NK-92 (cell line): ENCODE data around the gene ITGBL1.

ENCODE experiments used
- DNase-seq: peaks from one replicate; lab custom pipeline; 2025; ENCODE audit not compliant: unreplicated experiment; lab: John Stamatoyannopoulos, UW

The ITGBL1 gene

DNA sequence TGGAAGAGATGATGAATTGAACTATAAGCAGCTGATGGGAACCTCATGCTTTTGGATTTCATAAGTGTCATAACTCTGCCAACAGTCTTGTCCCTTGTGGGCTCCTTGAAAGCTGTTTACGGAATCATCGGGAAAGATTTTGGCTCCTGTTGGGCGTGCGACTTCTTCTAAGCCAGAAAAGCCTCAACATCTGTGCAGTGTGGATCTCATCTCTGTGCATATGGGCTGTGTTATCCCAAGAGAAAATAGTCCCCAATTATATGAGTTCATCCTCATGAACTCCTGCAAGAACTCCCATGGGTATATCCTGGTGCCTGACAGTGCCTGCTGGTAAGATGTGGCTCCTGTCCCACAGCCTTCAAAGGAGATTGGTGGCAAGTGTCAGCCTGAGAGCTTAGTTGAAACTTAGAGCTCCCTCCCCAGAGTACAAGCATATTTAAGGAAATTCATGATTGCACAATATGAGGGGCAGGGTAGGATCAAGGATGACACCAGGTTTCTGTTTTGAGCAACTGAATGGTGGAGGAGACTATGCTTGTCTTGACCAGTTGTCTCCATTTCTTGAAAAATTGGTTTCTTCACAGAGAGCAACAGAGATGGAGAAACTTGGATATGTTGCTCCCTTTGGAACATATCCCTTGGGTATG lies 243.5 kb downstream of the ITGBL1 start:
- no peak for DNase-seq

DNA sequence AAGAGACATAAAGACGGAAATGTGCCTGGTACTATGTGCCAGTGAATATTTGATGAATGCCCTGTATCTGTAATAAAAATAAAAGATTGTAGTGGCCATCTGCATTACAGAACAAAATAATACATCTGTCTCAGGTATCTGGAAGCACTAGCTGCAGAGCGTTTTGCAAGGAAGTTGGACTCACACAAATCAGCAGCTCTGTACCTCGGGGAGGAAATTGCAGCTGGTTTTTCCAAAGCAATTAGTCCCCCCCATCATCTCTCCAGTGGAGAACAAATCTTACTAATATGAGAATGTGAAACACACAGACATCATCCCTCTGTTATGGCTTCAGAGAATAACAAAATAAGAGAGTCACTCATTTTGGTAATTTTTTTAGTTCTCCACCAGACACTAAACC lies 245.3 kb downstream of the ITGBL1 start:
- DNase-seq, result no peak

- DNase-seq, result no peak
Measured at GRCh38 chr13:101698400-101698799, 245.9 kb downstream of the ITGBL1 start.

DNA sequence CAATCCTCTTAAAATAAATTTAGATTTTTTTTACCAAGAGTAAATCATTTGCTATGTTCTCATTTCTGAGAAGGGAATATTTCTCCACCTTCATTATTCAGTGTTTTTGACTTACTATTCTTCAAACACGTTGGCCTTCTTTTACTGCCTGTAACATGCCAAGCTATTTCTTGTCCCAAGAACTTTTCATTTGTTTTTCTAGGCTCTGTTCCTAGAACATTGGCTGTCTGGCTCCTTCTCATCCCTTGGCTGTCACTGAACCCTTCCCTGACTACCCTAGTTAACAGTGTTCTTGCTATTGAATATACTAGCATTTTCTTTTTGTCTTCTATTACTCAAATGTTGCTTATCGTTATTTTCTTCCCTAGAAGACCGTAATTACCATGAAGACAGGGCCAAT lies 248.1 kb downstream of the ITGBL1 start:
- no peak for DNase-seq

DNA sequence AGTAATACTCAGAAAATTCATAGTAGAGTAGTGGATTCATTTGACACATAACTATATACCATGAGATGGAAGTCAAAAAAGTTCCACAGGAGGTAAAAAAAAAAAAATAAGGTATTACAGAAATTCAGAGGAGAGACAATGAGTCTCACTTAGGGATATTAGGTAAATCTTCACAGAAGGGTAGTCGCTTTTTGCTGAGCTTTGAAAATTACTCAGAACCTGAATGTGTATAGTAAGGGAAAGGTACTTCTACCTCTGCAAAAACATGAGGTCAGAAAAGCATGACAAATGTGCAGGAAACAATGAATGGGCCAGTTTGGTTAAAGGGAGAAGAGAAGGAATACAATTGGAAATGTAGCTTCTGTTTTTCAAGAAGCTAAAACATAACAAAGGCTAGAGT lies 250.6 kb downstream of the ITGBL1 start:
- no peak for DNase-seq

DNA sequence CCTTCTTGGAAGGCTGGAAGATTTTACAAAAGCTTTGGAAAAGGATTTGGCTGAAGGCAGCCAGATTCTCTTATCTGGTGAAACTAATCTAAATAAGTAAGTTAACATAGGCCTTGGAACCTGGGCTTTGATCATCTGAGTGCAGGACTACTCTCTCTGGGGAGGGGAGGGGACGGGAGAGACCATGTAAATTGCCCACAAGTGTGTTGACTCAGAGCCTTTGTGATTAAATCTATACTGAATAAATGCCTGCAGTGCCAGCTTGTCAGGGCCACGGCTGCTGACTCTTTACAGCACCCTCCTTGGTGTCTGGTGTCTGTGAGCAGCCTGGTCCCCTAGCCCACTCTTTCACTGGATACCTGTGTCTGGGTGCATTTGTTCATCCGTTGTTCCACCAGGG lies 251.4 kb downstream of the ITGBL1 start:
- no peak for DNase-seq

- DNase-seq, result no peak
Measured at GRCh38 chr13:101706651-101707050, 254.2 kb downstream of the ITGBL1 start.

DNA sequence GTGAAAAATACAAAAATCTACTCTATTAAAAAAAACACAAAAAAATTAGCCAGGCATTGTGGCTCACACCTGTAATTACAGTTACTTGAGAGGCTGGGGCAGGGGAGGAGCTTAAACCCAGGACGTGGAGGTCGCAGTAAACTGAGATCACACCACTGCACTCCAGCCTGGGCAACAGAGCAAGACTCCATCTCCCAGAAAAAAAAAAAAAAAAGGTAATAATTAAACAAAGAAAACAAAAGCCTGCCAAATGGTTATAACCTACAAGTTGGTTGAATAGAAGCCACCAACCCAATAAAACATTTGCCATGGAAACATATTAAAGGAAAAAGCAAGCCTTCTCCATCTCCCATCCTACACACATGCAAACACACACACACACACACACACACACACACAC lies 255.2 kb downstream of the ITGBL1 start:
- DNase-seq, result no peak

- DNase-seq, result no peak
Measured at GRCh38 chr13:101708115-101708514, 255.6 kb downstream of the ITGBL1 start.

- no peak for DNase-seq
Measured at GRCh38 chr13:101709952-101710351, 257.5 kb downstream of the ITGBL1 start.

- no peak for DNase-seq
Measured at GRCh38 chr13:101711307-101712025, 259.0 kb downstream of the ITGBL1 start.

- no peak for DNase-seq
Measured at GRCh38 chr13:101712026-101712348, 259.5 kb downstream of the ITGBL1 start.

DNA sequence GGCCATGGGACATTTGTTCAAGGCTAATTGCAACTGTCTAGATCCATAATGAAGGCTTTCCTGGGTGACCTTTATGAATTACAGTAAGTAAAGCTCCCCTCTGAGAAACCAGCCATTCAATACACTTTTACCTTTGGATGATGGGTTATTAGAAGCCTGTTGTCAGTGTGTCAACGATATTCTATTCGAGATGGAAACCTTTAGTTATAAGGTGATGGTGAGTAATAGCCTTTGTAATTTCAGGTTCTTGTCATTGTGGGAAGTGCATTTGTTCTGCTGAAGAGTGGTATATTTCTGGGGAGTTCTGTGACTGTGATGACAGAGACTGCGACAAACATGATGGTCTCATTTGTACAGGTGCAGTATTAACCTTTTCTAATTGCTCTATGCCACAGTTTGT lies 261.7 kb downstream of the ITGBL1 start:
- no peak for DNase-seq

DNA sequence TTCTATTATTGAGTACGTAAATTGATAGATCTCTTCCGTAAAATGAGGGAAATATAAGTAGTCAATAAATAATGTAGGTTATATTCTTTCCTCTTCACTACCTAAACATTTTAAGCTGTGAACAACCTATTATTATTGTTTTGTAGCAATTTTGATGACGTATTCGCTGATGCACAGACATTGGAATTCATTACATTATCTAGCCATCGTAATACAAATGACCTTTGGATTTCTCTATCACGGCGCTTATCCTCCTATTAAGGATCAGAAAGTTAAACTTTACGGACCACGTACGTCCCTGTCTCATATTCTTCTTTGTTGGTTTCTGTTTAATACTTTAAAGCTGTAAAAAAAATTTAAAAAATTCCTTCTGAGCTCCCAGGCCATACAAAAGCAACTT lies 264.9 kb downstream of the ITGBL1 start:
- DNase-seq, result no peak

GRCh38 chr13:101718496-101718895 lies 266.0 kb downstream of the ITGBL1 start:
- DNase-seq, result no peak

DNA sequence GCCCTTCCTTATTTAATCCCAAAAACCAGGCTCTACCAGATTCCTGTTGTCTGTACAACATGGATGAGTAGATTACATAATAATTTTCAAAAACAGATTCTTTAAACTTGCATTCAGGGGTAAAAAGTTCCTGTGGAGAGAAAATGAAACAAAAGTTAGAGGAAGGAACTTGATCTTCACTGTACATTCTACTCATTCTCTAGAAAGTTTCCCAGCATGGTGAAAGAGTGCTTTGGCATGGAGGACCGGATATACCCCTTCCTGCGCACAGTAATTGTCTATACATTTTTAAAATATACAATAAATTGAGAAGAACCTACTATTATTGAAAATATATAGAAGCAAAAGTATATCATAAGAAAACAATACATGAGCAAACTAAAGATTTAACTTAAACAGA lies 274.2 kb downstream of the ITGBL1 start:
- no peak for DNase-seq

GRCh38 chr13:101727118-101727517 lies 274.6 kb downstream of the ITGBL1 start:
- DNase-seq, result no peak

DNA sequence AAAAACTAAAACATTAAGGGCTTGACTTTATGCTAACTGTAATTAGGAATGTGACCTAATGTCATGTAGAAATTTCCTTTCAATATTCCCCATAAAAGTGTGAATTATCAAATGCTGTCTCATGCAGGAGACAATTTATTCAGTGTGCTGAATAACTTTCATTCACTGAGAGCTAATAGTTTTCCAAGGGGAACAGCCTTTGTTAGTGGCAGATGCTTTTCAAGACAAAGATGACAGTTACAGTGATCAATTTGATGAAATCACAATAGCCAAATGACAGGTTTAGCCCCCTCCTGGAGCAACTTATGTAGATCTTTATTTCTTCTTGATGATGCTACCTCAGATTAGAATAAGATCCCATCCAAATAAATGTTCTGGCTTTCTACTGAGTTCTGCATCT lies 275.5 kb downstream of the ITGBL1 start:
- DNase-seq, result no peak

DNA sequence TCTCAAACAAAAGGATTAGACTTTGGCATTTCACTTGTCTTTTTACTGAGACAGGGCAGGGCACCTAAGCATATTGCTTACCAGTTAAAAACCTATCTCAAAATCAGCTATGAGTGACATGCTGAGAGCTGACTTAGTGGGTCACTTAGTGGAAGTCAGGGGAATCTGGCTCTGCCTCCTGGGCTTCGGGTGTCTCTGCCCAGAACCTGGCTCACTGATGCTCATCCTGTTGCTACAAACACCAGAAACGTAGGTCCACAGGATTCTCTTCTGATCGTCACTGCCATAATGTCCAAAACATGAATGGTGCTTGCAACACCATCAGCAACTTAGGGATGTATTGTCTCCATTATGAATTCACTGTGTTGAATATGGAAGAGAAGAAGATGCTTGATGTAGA lies 276.1 kb downstream of the ITGBL1 start:
- DNase-seq, result no peak

DNA sequence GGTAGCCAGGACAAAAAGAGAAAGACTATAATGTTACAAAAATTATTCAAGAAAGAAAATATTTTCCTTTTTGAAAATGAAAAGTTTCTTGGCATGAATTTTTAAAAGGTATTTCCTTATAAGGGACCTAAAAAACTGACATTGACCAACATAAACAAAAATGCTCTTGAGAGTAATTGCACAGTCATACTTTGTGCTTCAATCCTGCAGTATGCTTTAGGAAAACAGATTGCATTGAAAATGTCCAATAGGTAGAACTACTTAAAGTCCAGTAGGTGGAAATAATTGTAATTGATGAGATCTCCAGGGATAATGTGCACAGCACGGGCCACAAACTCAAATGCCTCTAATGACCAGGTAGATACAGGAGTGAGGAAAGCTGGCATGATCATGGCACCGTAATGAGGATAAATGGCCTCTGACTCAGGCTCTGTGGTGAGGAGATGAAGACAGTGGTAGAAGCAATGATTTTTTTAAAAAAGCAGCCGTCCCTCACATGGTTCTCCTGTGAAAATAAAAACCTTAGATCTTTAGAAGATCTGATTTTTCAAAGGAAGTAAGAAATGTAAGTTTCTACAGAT lies 278.0 kb downstream of the ITGBL1 start:
- DNase-seq, result no peak

GRCh38 chr13:101736566-101736965 lies 284.1 kb downstream of the ITGBL1 start:
- DNase-seq, result no peak

GRCh38 chr13:101738336-101738735 lies 285.9 kb downstream of the ITGBL1 start:
- no peak for DNase-seq
